ENCODE data around the gene OMA1.
A peak's percentile ranks its signal among the peaks of the same experiment; 100 is the strongest.
"Not testable (repeated sequence)": the region's sequence is repeated elsewhere in the genome, so short reads cannot be mapped to it uniquely, and the experiment has no call there.

The OMA1 gene

GRCh38 chr1:58531842-58532241 lies 14.7 kb downstream of the OMA1 start:
- DNase-seq; intact Hi-C loops (cut with DNase I): not testable (repeated sequence)

- intact Hi-C loops (cut with DNase I): no loop called here
- no peak for DNase-seq
Measured at GRCh38 chr1:58529284-58529683, 17.2 kb downstream of the OMA1 start.

- intact Hi-C loops (cut with DNase I): no loop called here
- DNase-seq: no peak
Measured at GRCh38 chr1:58528518-58528917, 18.0 kb downstream of the OMA1 start.

- intact Hi-C loops (cut with DNase I): no loop called here
- no peak for DNase-seq
Measured at GRCh38 chr1:58524353-58524945, 22.1 kb downstream of the OMA1 start.

GRCh38 chr1:58515794-58516401 lies 30.6 kb downstream of the OMA1 start:
- intact Hi-C loops (cut with DNase I): loop anchor here (1.0 to 10.0 kb wide), 3 partner anchors 30 to 1239 kb away; partner anchors contain the start of gene OMA1
- peak in 4 of 10 donors; percentile 4 to 67 (median 14) for DNase-seq

- DNase-seq: no peak
- intact Hi-C loops (cut with DNase I): loop anchor here (10.0 kb wide), 1 partner anchor 1241 kb away; no protein-coding TSS in a partner anchor
Measured at GRCh38 chr1:58513956-58514355, 32.6 kb downstream of the OMA1 start.

GRCh38 chr1:58508629-58509028 lies 37.9 kb downstream of the OMA1 start:
- intact Hi-C loops (cut with DNase I): no loop called here
- DNase-seq: no peak

GRCh38 chr1:58505286-58505685 lies 41.2 kb downstream of the OMA1 start:
- intact Hi-C loops (cut with DNase I): no loop called here

GRCh38 chr1:58502519-58502918 lies 44.0 kb downstream of the OMA1 start:
- DNase-seq: no peak
- intact Hi-C loops (cut with DNase I): no loop called here

More at GRCh38 chr1:58505286-58505685, 41.2 kb downstream of the OMA1 start:
- no peak for DNase-seq

- DNase-seq: no peak
Measured at GRCh38 chr1:58500043-58500442, 46.5 kb downstream of the OMA1 start.

GRCh38 chr1:58497499-58497898 lies 49.0 kb downstream of the OMA1 start:
- intact Hi-C loops (cut with DNase I): no loop called here
- DNase-seq: no peak

More at GRCh38 chr1:58500043-58500442, 46.5 kb downstream of the OMA1 start:
- intact Hi-C loops (cut with DNase I): no loop called here

GRCh38 chr1:58496042-58496441 lies 50.5 kb downstream of the OMA1 start:
- intact Hi-C loops (cut with DNase I): no loop called here

GRCh38 chr1:58488914-58489313 lies 57.6 kb downstream of the OMA1 start:
- peak in 1 of 10 donors; percentile 38 for DNase-seq
- intact Hi-C loops (cut with DNase I): not testable (repeated sequence)

More at GRCh38 chr1:58496042-58496441, 50.5 kb downstream of the OMA1 start:
- no peak for DNase-seq

GRCh38 chr1:58487002-58487401 lies 59.5 kb downstream of the OMA1 start:
- intact Hi-C loops (cut with DNase I): no loop called here
- DNase-seq: no peak

GRCh38 chr1:58481962-58482361 lies 64.6 kb downstream of the OMA1 start:
- intact Hi-C loops (cut with DNase I): no loop called here
- no peak for DNase-seq

GRCh38 chr1:58480191-58480590 lies 66.3 kb downstream of the OMA1 start:
- intact Hi-C loops (cut with DNase I): no loop called here
- DNase-seq: no peak

GRCh38 chr1:58477390-58477789 lies 69.1 kb downstream of the OMA1 start:
- no peak for DNase-seq

GRCh38 chr1:58476179-58476578 lies 70.3 kb downstream of the OMA1 start:
- intact Hi-C loops (cut with DNase I): no loop called here
- DNase-seq: no peak

More at GRCh38 chr1:58477390-58477789, 69.1 kb downstream of the OMA1 start:
- intact Hi-C loops (cut with DNase I): no loop called here

GRCh38 chr1:58469476-58469875 lies 77.0 kb downstream of the OMA1 start:
- no peak for DNase-seq
- intact Hi-C loops (cut with DNase I): no loop called here

GRCh38 chr1:58469016-58469415 lies 77.5 kb downstream of the OMA1 start:
- intact Hi-C loops (cut with DNase I): no loop called here
- no peak for DNase-seq

GRCh38 chr1:58468612-58469011 lies 77.9 kb downstream of the OMA1 start:
- intact Hi-C loops (cut with DNase I): no loop called here
- no peak for DNase-seq

- intact Hi-C loops (cut with DNase I): no loop called here
- no peak for DNase-seq
Measured at GRCh38 chr1:58466630-58467241, 79.8 kb downstream of the OMA1 start.
